ENCODE results near the gene MRPL45. TPM values are rescaled to one million over a fixed set of nuclear protein-coding genes. Genes with fewer than 3 reads are reported as not detected.

Gene MRPL45
- total RNA-seq, 1 donor from 2014 or later: 25.7 TPM

DNA sequence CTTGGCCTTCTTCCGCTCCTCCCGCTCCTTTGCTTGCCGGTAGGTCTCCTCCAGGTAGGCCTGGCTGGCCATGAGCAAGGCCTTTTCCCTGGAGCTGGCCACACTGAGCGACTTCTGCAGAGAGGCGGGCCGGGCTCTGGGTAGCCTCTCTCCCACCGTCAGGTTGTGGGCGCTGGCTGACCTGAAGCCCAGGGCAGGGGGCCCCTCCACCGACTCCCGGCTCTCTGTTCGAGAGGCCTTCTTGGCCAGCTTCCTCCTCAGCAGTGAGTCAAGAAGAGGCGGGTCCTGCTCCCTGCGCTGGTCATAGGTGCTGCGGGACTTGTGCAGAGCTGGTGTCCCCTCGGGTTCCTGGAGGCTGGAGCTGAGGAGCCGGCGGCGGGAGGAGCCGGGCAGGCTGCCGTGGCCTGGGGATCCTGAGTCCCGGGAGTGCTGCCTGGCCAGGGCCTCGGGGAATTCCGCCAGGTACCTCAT is 34.0 kb downstream of the MRPL45 start:
- Histone ChIP-seq H3K27me3 (peaks cover 15% of the 10 kb centered on the region), H3K4me3 (no peak overlapping the region), H3K4me1 (peaks cover 3% of the 10 kb centered on the region), H3K36me3 (no peaks in the 10 kb centered on the region), H3K9me3 (no peaks in the 10 kb centered on the region), H3K27ac (no peak overlapping the region)
- no peak for TF ChIP-seq CTCF (IDR thresholded peaks at IDR 0.05)
- ATAC-seq (peak; percentile 58), DNase-seq (peak; percentile 74)
- intact Hi-C loops (cut with DNase I): no loop called here

- DNase-seq (no peak), ATAC-seq (no peak)
- intact Hi-C loops (cut with DNase I): no loop called here
- Histone ChIP-seq H3K27ac (no peak overlapping the region), H3K9me3 (no peaks in the 10 kb centered on the region), H3K4me3 (no peak overlapping the region), H3K36me3 (no peaks in the 10 kb centered on the region), H3K27me3 (peaks cover 15% of the 10 kb centered on the region), H3K4me1 (no peaks in the 10 kb centered on the region)
- no peak for TF ChIP-seq CTCF (IDR thresholded peaks at IDR 0.05)
Observed at GRCh38 chr17:38332735-38333134, 35.8 kb downstream of the MRPL45 start.

DNA sequence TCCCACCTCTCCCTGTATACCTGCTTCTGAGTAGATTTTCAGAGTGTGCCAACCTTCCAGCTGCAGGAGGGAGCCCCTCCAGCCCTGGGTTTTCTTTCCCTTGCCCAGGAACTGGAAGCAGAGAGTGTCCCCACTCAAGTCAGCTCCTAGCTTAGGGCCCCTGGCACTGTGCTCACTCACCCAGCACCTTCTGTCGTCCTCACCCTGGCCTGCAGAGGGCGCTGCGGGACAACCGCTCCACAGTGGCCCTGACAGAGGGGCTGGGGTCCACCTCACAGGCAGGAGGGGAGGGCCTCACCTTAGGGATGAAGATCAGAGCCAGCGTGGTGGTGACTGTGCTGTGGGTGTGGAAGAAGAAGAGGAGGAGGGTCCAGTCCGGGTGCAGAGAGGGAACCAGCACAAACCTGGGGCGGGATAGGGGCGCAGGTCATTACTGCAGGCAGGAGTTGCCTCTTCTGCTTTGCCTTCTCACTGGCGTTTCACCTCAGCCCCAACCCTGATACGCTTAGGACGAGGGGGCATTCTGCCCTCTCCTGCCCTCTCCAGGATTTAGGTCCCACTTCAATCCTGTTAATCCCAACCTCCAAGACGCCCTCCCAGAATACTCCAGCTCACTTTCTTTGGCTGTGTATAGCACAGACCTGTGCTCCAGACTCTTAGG is 36.8 kb downstream of the MRPL45 start:
- peak; percentile 41 for TF ChIP-seq CTCF (IDR thresholded peaks at IDR 0.05)
- Histone ChIP-seq H3K36me3 (no peaks in the 10 kb centered on the region), H3K27ac (no peak overlapping the region), H3K9me3 (no peaks in the 10 kb centered on the region), H3K27me3 (peaks cover 15% of the 10 kb centered on the region), H3K4me3 (no peak overlapping the region), H3K4me1 (no peaks in the 10 kb centered on the region)
- DNase-seq: no peak
- ATAC-seq: peak; percentile 37
- intact Hi-C loops (cut with DNase I): no loop called here

- H3K36me3 ChIP-seq: no peaks in the 10 kb centered on the region
- no peak overlapping the region for H3K4me3 ChIP-seq
- ATAC-seq (no peak), DNase-seq (no peak)
- H3K9me3 ChIP-seq: no peaks in the 10 kb centered on the region
- H3K27ac ChIP-seq: no peak overlapping the region
- peaks cover 15% of the 10 kb centered on the region for H3K27me3 ChIP-seq
- no peaks in the 10 kb centered on the region for H3K4me1 ChIP-seq
- TF ChIP-seq CTCF (IDR thresholded peaks at IDR 0.05): no peak
- intact Hi-C loops (cut with DNase I): no loop called here
Observed at GRCh38 chr17:38334480-38335364, 37.8 kb downstream of the MRPL45 start.

GRCh38 chr17:38336838-38337237 is 39.9 kb downstream of the MRPL45 start:
- intact Hi-C loops (cut with DNase I): no loop called here
- no peak overlapping the region for H3K4me3 ChIP-seq
- H3K4me1 ChIP-seq: no peaks in the 10 kb centered on the region
- DNase-seq (no peak), ATAC-seq (no peak)
- TF ChIP-seq CTCF (IDR thresholded peaks at IDR 0.05): no peak
- no peaks in the 10 kb centered on the region for H3K36me3 ChIP-seq
- no peaks in the 10 kb centered on the region for H3K9me3 ChIP-seq
- no peak overlapping the region for H3K27ac ChIP-seq
- peaks cover 10% of the 10 kb centered on the region for H3K27me3 ChIP-seq
